K562 (cell line): ENCODE data around the gene LASP1. TPM values are rescaled to one million over a fixed set of nuclear protein-coding genes. Genes with fewer than 3 reads are reported as not detected.

Experiments
- CCNT2 ChIP-seq: IDR thresholded peaks from 2 replicates; pipeline ENCODE4 v1.6.1; 2011; ENCODE audit warnings: borderline replicate concordance, low read depth, mild to moderate bottlenecking, moderate library complexity, mixed read lengths, low read length; ENCODE audit not compliant: insufficient read length; ENCODE audit errors: extremely low read depth
- CTBP1 ChIP-seq: fragments of 450-650 bp; IDR thresholded peaks from 2 replicates; pipeline ENCODE4 v1.6.1; 2016; ENCODE audit warnings: borderline replicate concordance
- EP400 ChIP-seq: fragments of 450-650 bp; IDR thresholded peaks from 2 replicates; pipeline ENCODE4 v1.6.1; 2017; ENCODE audit warnings: antibody characterized with exemption, mild to moderate bottlenecking, moderate library complexity
- FOXM1 ChIP-seq, 2 experiments: fragments of 450-650 bp in 1 of 2; sonication (generic) in 1 of 2; formaldehyde crosslinking in 1 of 2; IDR thresholded peaks; 2 replicates each; pipeline versions ENCODE4 v1.6.1 to v1.9.0; 2017 to 2022; ENCODE audit warnings: low read depth in 2 of 2, mild to moderate bottlenecking in 2 of 2, missing genetic modification reagents in 1 of 2, moderate library complexity in 1 of 2
- HDAC1 ChIP-seq, 2 experiments: fragments of 450-650 bp; IDR thresholded peaks; 2 replicates each; pipeline ENCODE4 v1.6.1; 2016 to 2017; ENCODE audit warnings: inconsistent platforms in 1 of 2, mild to moderate bottlenecking in 1 of 2, moderate library complexity in 1 of 2
- KAT7 ChIP-seq: sonication (generic); formaldehyde crosslinking; IDR thresholded peaks from 2 replicates; pipeline ENCODE4 v1.8.0; 2022; ENCODE audit warnings: missing genetic modification reagents, mild to moderate bottlenecking, borderline replicate concordance
- MAFF ChIP-seq: IDR thresholded peaks from 2 replicates; pipeline ENCODE4 v1.6.1; 2012; ENCODE audit warnings: low read length, improper control_type of control experiment
- MAFG ChIP-seq: fragments of 450-650 bp; conservative IDR thresholded peaks from 2 replicates; pipeline ENCODE4 v1.6.1; 2016; ENCODE audit warnings: missing genetic modification characterization, missing compliant biosample characterization
- MEF2D ChIP-seq: conservative IDR thresholded peaks from 2 replicates; pipeline ENCODE4 v1.6.1; 2016; ENCODE audit warnings: low read depth, missing genetic modification characterization, missing compliant biosample characterization
- PHB ChIP-seq: fragments of 250-450 bp; sonication (Bioruptor Pico); IDR thresholded peaks from 2 replicates; pipeline ENCODE4 v1.5.0; 2021
- POU5F1 ChIP-seq: fragments of 150-350 bp; IDR thresholded peaks from 2 replicates; pipeline ENCODE4 v1.6.1; 2014; ENCODE audit warnings: borderline replicate concordance, low read length, low read depth, mild to moderate bottlenecking; ENCODE audit not compliant: partially characterized antibody
- PURB ChIP-seq: sonication (generic); formaldehyde crosslinking; IDR thresholded peaks from 2 replicates; pipeline ENCODE4 v1.9.0; 2021; ENCODE audit warnings: low read depth, mild to moderate bottlenecking, missing genetic modification reagents
- RBM22 ChIP-seq: fragments of 200-400 bp; formaldehyde crosslinking; IDR thresholded peaks from 2 replicates; pipeline ENCODE4 v1.6.1; 2018; ENCODE audit warnings: low read length, low read depth; ENCODE audit not compliant: poor library complexity, severe bottlenecking
- STAT6 ChIP-seq: sonication (generic); formaldehyde crosslinking; IDR thresholded peaks from 2 replicates; pipeline ENCODE4 v1.8.1; 2023; ENCODE audit warnings: mild to moderate bottlenecking, missing genetic modification reagents
- TARDBP ChIP-seq: fragments of 450-650 bp; IDR thresholded peaks from 2 replicates; pipeline ENCODE4 v1.6.1; 2016
- WHSC1 ChIP-seq: IDR thresholded peaks from one replicate; pipeline ENCODE4 v1.6.1; 2012; ENCODE audit warnings: low read length, control low read depth, inconsistent platforms
- ZFPM2 ChIP-seq: fragments of 250-450 bp; sonication (Bioruptor Pico); IDR thresholded peaks from 2 replicates; pipeline ENCODE4 v1.5.1; 2022; ENCODE audit warnings: mild to moderate bottlenecking
- ZNF133 ChIP-seq: fragments of 250-450 bp; sonication (Bioruptor Pico); IDR thresholded peaks from 2 replicates; pipeline ENCODE4 v1.4.0; 2020; ENCODE audit warnings: mild to moderate bottlenecking
- ZNF146 ChIP-seq: IDR thresholded peaks from one replicate; pipeline ENCODE4 v1.6.1; 2018; ENCODE audit warnings: missing compliant biosample characterization; ENCODE audit not compliant: unreplicated experiment
- ZNF184 ChIP-seq: sonication (generic); formaldehyde crosslinking; IDR thresholded peaks from 2 replicates; pipeline ENCODE4 v1.5.0; 2020; ENCODE audit warnings: missing genetic modification reagents
- ZNF699 ChIP-seq: fragments of 250-450 bp; sonication (Bioruptor Pico); IDR thresholded peaks from 2 replicates; pipeline ENCODE4 v1.8.0; 2021; ENCODE audit warnings: mild to moderate bottlenecking, moderate library complexity; ENCODE audit not compliant: insufficient replicate concordance
- polyA plus RNA-seq, 8 experiments: library from polyadenylated mRNA; depleted of rRNA in 4 of 8; stranded (reverse) in 5 of 8; unstranded in 3 of 8; fragments of >200 nt; fragmentation: Nextera tagmentation in 2 of 8; fragmentation: Illumina TruSeq in 1 of 8; extraction: Ambion mirVana in 2 of 8; extraction: Trizol in 1 of 8; gene quantifications; 2 replicates each; pipeline versions ENCODE4 v1.2.1 to v1.2.3, GENCODE V29; 2011 to 2014; ENCODE audit warnings: inconsistent platforms in 1 of 8, missing spikeins in 1 of 8
- total RNA-seq, 7 experiments: library from RNA; depleted of rRNA in 6 of 7; stranded (reverse); fragments of >200 nt in 6 of 7; fragmentation: Illumina TruSeq in 2 of 7; extraction: Trizol in 2 of 7; gene quantifications; 2 replicates each; pipeline versions ENCODE4 v1.2.1 to v1.2.3, GENCODE V29; 2011 to 2021; ENCODE audit warnings: low replicate concordance in 1 of 7
- TF ChIP-seq, protein P1 (sequence below): IDR thresholded peaks from 2 replicates; pipeline ENCODE4 v1.6.1; 2012; ENCODE audit warnings: low read depth, low read length, improper control_type of control experiment, borderline replicate concordance
- TF ChIP-seq, protein P2 (sequence below): fragments of 450-650 bp; conservative IDR thresholded peaks from 2 replicates; pipeline ENCODE4 v1.6.1; 2016; ENCODE audit warnings: missing genetic modification characterization, low read depth, mild to moderate bottlenecking, missing compliant biosample characterization, moderate library complexity

LASP1 gene
- total and polyA plus RNA-seq, 9 of the 15 experiments (the other 6 are each of a cell fraction or from before 2014, with no cell fraction given) = 23.0 to 125 (median 55.3) TPM

- TF ChIP-seq HDAC1 (IDR thresholded peaks at IDR 0.05) (peak in 1 of 2 experiments; percentile 93; a peak in 2 of 4 replicates), ZNF184 (CRISPR knock-in tag) (no peak), MAFF (peak; percentile 69), FOXM1 (IDR thresholded peaks at IDR 0.05; ENCODE audit: low read depth) (no peak), FOXM1 (CRISPR knock-in tag; IDR thresholded peaks at IDR 0.05; ENCODE audit: low read depth) (no peak), EP400 (peak; percentile 99), WHSC1 (no peak), PHB (no peak), MAFG (peak; percentile 91), RBM22 (no peak), CCNT2 (no peak), STAT6 (CRISPR knock-in tag) (0 out of 2 replicates have a peak, but pooled peaks have one; percentile 79), CTBP1 (peak; percentile 36; the same call in 1 of the 2 replicates), ZNF133 (no peak), MEF2D (tag) (no peak; the same call in 1 of the 2 replicates), TARDBP (peak; percentile 46; the same call in 1 of the 2 replicates), ZNF146 (CRISPR knock-in tag) (no peak), KAT7 (CRISPR knock-in tag) (peak; percentile 83; the same call in 1 of the 2 replicates), POU5F1 (peak; percentile 88), PURB (CRISPR knock-in tag) (no peak), ZFPM2 (CRISPR knock-in tag) (no peak), ZNF699 (CRISPR knock-in tag) (no peak)
- TF ChIP-seq, protein P1, sequence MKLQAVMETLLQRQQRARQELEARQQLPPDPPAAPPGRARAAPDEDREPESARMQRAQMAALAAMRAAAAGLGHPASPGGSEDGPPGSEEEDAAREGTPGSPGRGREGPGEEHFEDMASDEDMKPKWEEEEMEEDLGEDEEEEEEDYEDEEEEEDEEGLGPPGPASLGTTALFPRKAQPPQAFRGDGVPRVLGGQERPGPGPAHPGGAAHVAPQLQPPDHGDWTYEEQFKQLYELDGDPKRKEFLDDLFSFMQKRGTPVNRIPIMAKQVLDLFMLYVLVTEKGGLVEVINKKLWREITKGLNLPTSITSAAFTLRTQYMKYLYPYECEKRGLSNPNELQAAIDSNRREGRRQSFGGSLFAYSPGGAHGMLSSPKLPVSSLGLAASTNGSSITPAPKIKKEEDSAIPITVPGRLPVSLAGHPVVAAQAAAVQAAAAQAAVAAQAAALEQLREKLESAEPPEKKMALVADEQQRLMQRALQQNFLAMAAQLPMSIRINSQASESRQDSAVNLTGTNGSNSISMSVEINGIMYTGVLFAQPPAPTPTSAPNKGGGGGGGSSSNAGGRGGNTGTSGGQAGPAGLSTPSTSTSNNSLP = no peak
- TF ChIP-seq, protein P2, sequence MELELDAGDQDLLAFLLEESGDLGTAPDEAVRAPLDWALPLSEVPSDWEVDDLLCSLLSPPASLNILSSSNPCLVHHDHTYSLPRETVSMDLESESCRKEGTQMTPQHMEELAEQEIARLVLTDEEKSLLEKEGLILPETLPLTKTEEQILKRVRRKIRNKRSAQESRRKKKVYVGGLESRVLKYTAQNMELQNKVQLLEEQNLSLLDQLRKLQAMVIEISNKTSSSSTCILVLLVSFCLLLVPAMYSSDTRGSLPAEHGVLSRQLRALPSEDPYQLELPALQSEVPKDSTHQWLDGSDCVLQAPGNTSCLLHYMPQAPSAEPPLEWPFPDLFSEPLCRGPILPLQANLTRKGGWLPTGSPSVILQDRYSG = peak; percentile 84; the same call in 1 of the 2 replicates
Measured at GRCh38 chr17:38824899-38825761, 44.7 kb upstream of the LASP1 start, which contains the start of gene CWC25 (continued).
